ENCODE measurements around the gene FCRL6. TPM values are rescaled to one million over a fixed set of nuclear protein-coding genes. Genes with fewer than 3 reads are reported as not detected.

FCRL6 gene
- total and polyA plus RNA-seq, 2 donors (not counting 1 experiment from before 2014, with no cell fraction given), result not detected

DNA sequence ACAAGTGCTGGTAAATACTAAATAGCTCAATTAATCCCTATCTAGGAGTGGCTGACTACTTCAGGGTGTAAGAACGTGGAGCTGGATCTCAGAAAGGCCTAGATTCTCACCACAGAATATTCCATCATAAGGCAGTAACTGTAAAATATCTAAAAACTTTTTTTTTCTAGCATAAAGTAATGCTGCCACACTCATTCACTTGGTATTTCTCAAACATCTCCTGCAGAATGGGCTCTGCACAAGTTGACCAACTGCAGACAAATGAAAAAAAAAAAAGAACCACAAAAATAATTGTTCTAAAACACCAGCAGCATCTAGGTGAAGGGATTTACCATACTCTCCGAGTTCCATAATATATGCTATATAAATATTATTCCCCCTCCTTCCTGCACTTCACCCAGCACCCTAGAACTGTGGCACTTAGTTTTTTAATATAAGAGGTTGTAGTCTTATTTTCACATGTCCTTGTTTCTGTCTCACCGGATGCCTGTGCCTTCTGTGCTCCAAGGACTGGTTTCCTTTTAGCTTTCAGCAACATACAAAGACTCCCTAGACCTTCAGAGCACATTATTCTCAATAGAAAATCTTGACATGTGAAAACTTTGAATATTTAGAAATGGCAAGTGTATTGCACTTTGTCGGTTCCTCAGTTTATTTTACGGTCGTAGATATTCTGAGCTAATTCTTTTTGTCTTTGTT is 51.4 kb downstream of the FCRL6 start:
- Histone ChIP-seq H3K4me2 (ENCODE audit: extremely low read depth, insufficient read depth, low read length) (peak overlapping the region; percentile 90), H4K20me1 (ENCODE audit: control insufficient read depth, extremely low read depth, insufficient read depth, low read length) (no peaks in the 10 kb centered on the region), H3K9ac (ENCODE audit: insufficient read depth, low read length) (peak overlapping the region; percentile 75), H3K4me1 (ENCODE audit: control insufficient read depth, extremely low read depth, insufficient read depth, low read length) (peaks cover 7% of the 10 kb centered on the region), H3K9me3 (ENCODE audit: control insufficient read depth, insufficient read depth, low read depth, low read length) (no peaks in the 10 kb centered on the region), H3K4me3 (replicated peaks in 1 of 4; ENCODE audit: control extremely low read depth in 1 of 4, insufficient read depth in 1 of 4, low read depth in 3 of 4, low read length in 4 of 4) (peak overlapping the region; percentile 40 to 79 (median 58)), H2AFZ (ENCODE audit: low read length) (no peak overlapping the region), H3K36me3 (ENCODE audit: control insufficient read depth, insufficient read depth, low read length) (no peaks in the 10 kb centered on the region), H3K27me3 (ENCODE audit: control insufficient read depth, insufficient read depth, low read length) (no peaks in the 10 kb centered on the region), H3K27ac (ENCODE audit: insufficient read depth, low read length) (peak overlapping the region; percentile 79), H3K79me2 (ENCODE audit: control insufficient read depth, insufficient read depth, low read length) (no peaks in the 10 kb centered on the region)
- peak in 1 of 2 donors; percentile 75 for DNase-seq (ENCODE audit: low read depth in 2 of 2)
- TF ChIP-seq EZH2 (IDR thresholded peaks at IDR 0.05; ENCODE audit: low read length, missing control alignments), result no peak
- TF ChIP-seq, protein P1, sequence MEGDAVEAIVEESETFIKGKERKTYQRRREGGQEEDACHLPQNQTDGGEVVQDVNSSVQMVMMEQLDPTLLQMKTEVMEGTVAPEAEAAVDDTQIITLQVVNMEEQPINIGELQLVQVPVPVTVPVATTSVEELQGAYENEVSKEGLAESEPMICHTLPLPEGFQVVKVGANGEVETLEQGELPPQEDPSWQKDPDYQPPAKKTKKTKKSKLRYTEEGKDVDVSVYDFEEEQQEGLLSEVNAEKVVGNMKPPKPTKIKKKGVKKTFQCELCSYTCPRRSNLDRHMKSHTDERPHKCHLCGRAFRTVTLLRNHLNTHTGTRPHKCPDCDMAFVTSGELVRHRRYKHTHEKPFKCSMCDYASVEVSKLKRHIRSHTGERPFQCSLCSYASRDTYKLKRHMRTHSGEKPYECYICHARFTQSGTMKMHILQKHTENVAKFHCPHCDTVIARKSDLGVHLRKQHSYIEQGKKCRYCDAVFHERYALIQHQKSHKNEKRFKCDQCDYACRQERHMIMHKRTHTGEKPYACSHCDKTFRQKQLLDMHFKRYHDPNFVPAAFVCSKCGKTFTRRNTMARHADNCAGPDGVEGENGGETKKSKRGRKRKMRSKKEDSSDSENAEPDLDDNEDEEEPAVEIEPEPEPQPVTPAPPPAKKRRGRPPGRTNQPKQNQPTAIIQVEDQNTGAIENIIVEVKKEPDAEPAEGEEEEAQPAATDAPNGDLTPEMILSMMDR (conservative IDR thresholded peaks at IDR 0.05 in 1 of 2, IDR thresholded peaks at IDR 0.05 in 1 of 2; ENCODE audit: low read depth in 1 of 2, low read length in 2 of 2), result no peak

DNA sequence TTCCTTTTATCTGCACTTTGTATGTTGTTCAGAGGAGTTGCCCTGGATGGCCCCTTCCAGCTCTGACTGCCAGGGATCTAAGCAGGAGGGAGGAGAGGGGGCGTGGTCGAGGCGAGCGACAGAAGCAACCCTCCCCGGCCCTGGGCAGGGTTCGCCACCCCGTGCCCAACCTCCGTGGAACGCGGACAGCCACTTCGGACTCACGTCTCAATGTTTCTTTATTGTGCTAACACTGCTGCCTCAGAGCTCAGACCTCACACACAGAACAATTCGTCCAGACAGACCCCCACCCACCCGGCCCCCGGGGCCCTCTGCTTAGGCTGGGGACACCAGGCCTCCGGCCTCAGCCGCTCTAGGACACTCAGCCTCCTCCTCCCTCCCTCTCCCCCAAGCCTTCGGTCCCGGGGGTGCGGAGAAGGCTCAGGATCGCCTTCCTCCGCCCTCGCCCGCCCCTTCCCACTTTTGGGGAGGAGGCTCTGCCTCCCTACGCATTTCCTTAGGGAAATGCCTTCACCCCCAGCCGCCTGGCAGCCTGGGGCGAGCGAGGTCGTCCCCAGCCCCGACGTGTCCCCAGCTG is 52.0 kb downstream of the FCRL6 start:
- no peaks in the 10 kb centered on the region for H3K27me3 ChIP-seq (ENCODE audit: control insufficient read depth, insufficient read depth, low read length)
- H3K27ac ChIP-seq (ENCODE audit: insufficient read depth, low read length), result peak overlapping the region; percentile 79
- H3K4me2 ChIP-seq (ENCODE audit: extremely low read depth, insufficient read depth, low read length), result peak overlapping the region; percentile 90
- no peaks in the 10 kb centered on the region for H3K9me3 ChIP-seq (ENCODE audit: control insufficient read depth, insufficient read depth, low read depth, low read length)
- TF ChIP-seq EZH2 (IDR thresholded peaks at IDR 0.05; ENCODE audit: low read length, missing control alignments), result no peak
- TF ChIP-seq, protein P1 (conservative IDR thresholded peaks at IDR 0.05 in 1 of 2, IDR thresholded peaks at IDR 0.05 in 1 of 2; ENCODE audit: low read depth in 1 of 2, low read length in 2 of 2), result no peak
- H4K20me1 ChIP-seq (ENCODE audit: control insufficient read depth, extremely low read depth, insufficient read depth, low read length), result no peaks in the 10 kb centered on the region
- peaks cover 7% of the 10 kb centered on the region for H3K4me1 ChIP-seq (ENCODE audit: control insufficient read depth, extremely low read depth, insufficient read depth, low read length)
- H3K4me3 ChIP-seq (replicated peaks in 1 of 4; ENCODE audit: control extremely low read depth in 1 of 4, insufficient read depth in 1 of 4, low read depth in 3 of 4, low read length in 4 of 4), result peak overlapping the region; percentile 40 to 79 (median 58)
- H3K79me2 ChIP-seq (ENCODE audit: control insufficient read depth, insufficient read depth, low read length), result no peaks in the 10 kb centered on the region
- no peaks in the 10 kb centered on the region for H3K36me3 ChIP-seq (ENCODE audit: control insufficient read depth, insufficient read depth, low read length)
- peak; percentile 53 to 57 for DNase-seq (ENCODE audit: low read depth in 2 of 2)
- H2AFZ ChIP-seq (ENCODE audit: low read length), result peak overlapping the region; percentile 75
- H3K9ac ChIP-seq (ENCODE audit: insufficient read depth, low read length), result peak overlapping the region; percentile 75

DNA sequence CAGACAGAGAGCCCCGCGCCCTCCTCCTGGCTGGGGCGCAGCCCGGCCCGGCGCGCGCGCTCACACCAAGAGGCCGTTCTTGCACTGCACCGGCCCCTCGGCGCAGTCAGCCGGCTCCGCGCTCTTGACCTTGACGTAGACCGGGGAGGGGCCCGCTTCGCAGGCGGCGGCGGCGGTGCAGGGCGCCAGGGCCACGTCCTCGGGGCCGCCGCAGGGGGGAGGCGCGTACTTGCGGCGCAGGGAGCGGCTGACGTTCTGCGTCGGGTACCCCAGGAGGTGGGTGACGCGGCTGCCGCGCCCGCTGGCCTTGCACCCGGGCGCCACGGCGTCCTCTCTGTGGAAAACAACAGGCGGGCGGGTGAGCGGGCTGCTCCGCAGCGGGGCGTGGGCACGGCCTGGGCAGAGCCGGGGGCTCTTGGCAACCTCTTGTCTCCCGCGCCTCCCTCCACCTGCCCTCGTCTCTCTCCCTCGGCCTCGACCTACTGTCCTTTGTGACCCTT is 52.6 kb downstream of the FCRL6 start:
- Histone ChIP-seq H3K27me3 (ENCODE audit: control insufficient read depth, insufficient read depth, low read length) (no peaks in the 10 kb centered on the region), H3K79me2 (ENCODE audit: control insufficient read depth, insufficient read depth, low read length) (no peaks in the 10 kb centered on the region), H3K36me3 (ENCODE audit: control insufficient read depth, insufficient read depth, low read length) (no peaks in the 10 kb centered on the region), H3K9ac (ENCODE audit: insufficient read depth, low read length) (peak overlapping the region; percentile 75), H3K4me2 (ENCODE audit: extremely low read depth, insufficient read depth, low read length) (peak overlapping the region; percentile 90), H2AFZ (ENCODE audit: low read length) (peak overlapping the region; percentile 75), H3K27ac (ENCODE audit: insufficient read depth, low read length) (peak overlapping the region; percentile 79), H4K20me1 (ENCODE audit: control insufficient read depth, extremely low read depth, insufficient read depth, low read length) (no peaks in the 10 kb centered on the region), H3K4me1 (ENCODE audit: control insufficient read depth, extremely low read depth, insufficient read depth, low read length) (peaks cover 7% of the 10 kb centered on the region), H3K9me3 (ENCODE audit: control insufficient read depth, insufficient read depth, low read depth, low read length) (no peaks in the 10 kb centered on the region), H3K4me3 (replicated peaks in 1 of 4; ENCODE audit: control extremely low read depth in 1 of 4, insufficient read depth in 1 of 4, low read depth in 3 of 4, low read length in 4 of 4) (peak overlapping the region; percentile 40 to 79 (median 56))
- TF ChIP-seq, protein P1 (conservative IDR thresholded peaks at IDR 0.05 in 1 of 2, IDR thresholded peaks at IDR 0.05 in 1 of 2; ENCODE audit: low read depth in 1 of 2, low read length in 2 of 2), result no peak
- TF ChIP-seq EZH2 (IDR thresholded peaks at IDR 0.05; ENCODE audit: low read length, missing control alignments), result no peak
- DNase-seq (ENCODE audit: low read depth in 2 of 2), result peak; percentile 86 to 89

Data from fibroblast of lung (primary cell).